GM12878 (cell line): Measurements from ENCODE around the gene HUWE1. TPM values are rescaled to one million over a fixed set of nuclear protein-coding genes. Genes with fewer than 3 reads are reported as not detected.

Experiments used
- ATAC-seq: fragments of 200-7000 bp; cut with Tn5 transposase; 3 replicates; pipeline ENCODE4 v1.9.1; 2020; ENCODE audit warnings: mild to moderate bottlenecking, moderate library complexity
- BruUV-seq: library from RNA; stranded (reverse); fragments of 400-500 nt; replicated peaks from 2 replicates; lab custom pipeline; 2021; lab: Mats Ljungman, UMichigan
- CTCF ChIA-PET: fragments of 300-600 bp; sonication (Branson Sonifier 250); formaldehyde crosslinking; extraction: SDS; loops from one replicate; lab custom pipeline; 2021; ENCODE audit warnings: inconsistent platforms; lab: Yijun Ruan, JAX
- POLR2A ChIA-PET: fragments of 350-600 bp; formaldehyde crosslinking; extraction: SDS; loops from one replicate; lab custom pipeline; 2021; ENCODE audit warnings: inconsistent platforms; lab: Charles Lee
- RAD21 ChIA-PET: fragments of 300-600 bp; sonication (Branson Sonifier 250); formaldehyde crosslinking; loops from one replicate; lab custom pipeline; 2023; ENCODE audit warnings: antibody characterized with exemption; ENCODE audit not compliant: unreplicated experiment; lab: Charles Lee
- SMC1A ChIA-PET: fragments of 300-600 bp; sonication (Branson Sonifier 250); formaldehyde crosslinking; loops from one replicate; lab custom pipeline; 2023; ENCODE audit not compliant: unreplicated experiment, uncharacterized antibody; lab: Charles Lee
- DNase-seq: peaks from one replicate; pipeline ENCODE4 v3.0.0-alpha.2; 2011; ENCODE audit warnings: low read depth, low spot score
- FAIRE-seq: peaks from 3 replicates; lab custom pipeline; 2011; peaks lifted over from hg19 to GRCh38; lab: Jason Lieb, UNC
- H2AFZ ChIP-seq: 2 replicates; pipeline ENCODE4 v1.6.0; 2011; ENCODE audit warnings: low read depth, low read length, control low read depth; ENCODE audit not compliant: control insufficient read depth
- H3K27ac ChIP-seq: 2 replicates; pipeline ENCODE4 v1.5.1; 2011; ENCODE audit warnings: control low read depth; ENCODE audit not compliant: control insufficient read depth, insufficient read depth
- H3K27me3 ChIP-seq, 2 experiments: replicated peaks in 1 of 2; 2 replicates each; pipeline versions ENCODE4 v1.6.0 to v1.6.1; 2011; ENCODE audit warnings: low read length in 1 of 2; ENCODE audit not compliant: control insufficient read depth in 2 of 2, insufficient read depth in 2 of 2
- H3K36me3 ChIP-seq, 2 experiments: 2 replicates each; pipeline ENCODE4 v1.5.1; 2011; ENCODE audit warnings: low read length in 1 of 2; ENCODE audit not compliant: control insufficient read depth in 2 of 2, insufficient read depth in 2 of 2
- H3K4me1 ChIP-seq: 2 replicates; pipeline ENCODE4 v1.6.1; 2011; ENCODE audit warnings: mild to moderate bottlenecking, low read length, moderate library complexity, mixed read lengths; ENCODE audit not compliant: control insufficient read depth, insufficient read depth
- H3K4me2 ChIP-seq: 2 replicates; pipeline ENCODE4 v1.6.0; 2011; ENCODE audit warnings: control low read depth; ENCODE audit not compliant: control insufficient read depth, insufficient read depth
- H3K4me3 ChIP-seq: fragments of 200-600 bp; sonication (generic); 2 replicates; pipeline ENCODE4 v1.5.1; 2016
- H3K79me2 ChIP-seq: 2 replicates; pipeline ENCODE4 v1.6.0; 2011; ENCODE audit warnings: low read length; ENCODE audit not compliant: control insufficient read depth, insufficient read depth
- H3K9ac ChIP-seq: 2 replicates; pipeline ENCODE4 v1.8.0; 2011; ENCODE audit warnings: low read length, control low read depth, mixed read lengths; ENCODE audit not compliant: control insufficient read depth, insufficient read depth
- H3K9me3 ChIP-seq: replicated peaks from 3 replicates; pipeline ENCODE4 v1.5.1; 2011; ENCODE audit warnings: mild to moderate bottlenecking, low read length; ENCODE audit not compliant: control insufficient read depth, insufficient read depth
- H4K20me1 ChIP-seq: 2 replicates; pipeline ENCODE4 v1.6.0; 2011; ENCODE audit not compliant: control insufficient read depth, insufficient read depth
- CBX3 ChIP-seq: fragments of 200-600 bp; sonication (generic); IDR thresholded peaks from 2 replicates; pipeline ENCODE4 v1.6.1; 2016; ENCODE audit warnings: low read depth, borderline replicate concordance
- GATAD2B ChIP-seq: fragments of 450-650 bp; conservative IDR thresholded peaks from 2 replicates; pipeline ENCODE4 v1.6.1; 2017; ENCODE audit warnings: low read depth, mild to moderate bottlenecking, moderate library complexity
- KDM1A ChIP-seq: fragments of 200-600 bp; sonication (generic); IDR thresholded peaks from 2 replicates; pipeline ENCODE4 v1.6.1; 2016; ENCODE audit warnings: borderline replicate concordance
- MEF2B ChIP-seq: fragments of 450-650 bp; IDR thresholded peaks from 2 replicates; pipeline ENCODE4 v1.6.1; 2018; ENCODE audit warnings: mild to moderate bottlenecking, moderate library complexity; ENCODE audit not compliant: partially characterized antibody, poor library complexity, severe bottlenecking
- NR2F1 ChIP-seq: fragments of 450-650 bp; conservative IDR thresholded peaks from 2 replicates; pipeline ENCODE4 v1.6.1; 2017; ENCODE audit warnings: mild to moderate bottlenecking
- NRF1 ChIP-seq: conservative IDR thresholded peaks from 2 replicates; pipeline ENCODE4 v1.6.1; 2011; ENCODE audit warnings: mild to moderate bottlenecking, low read depth, low read length, improper control_type of control experiment
- POU2F2 ChIP-seq: IDR thresholded peaks from 3 replicates; pipeline ENCODE4 v1.6.1; 2011; ENCODE audit warnings: low read depth, mild to moderate bottlenecking, low read length, borderline replicate concordance
- RBBP5 ChIP-seq: fragments of 200-600 bp; sonication (generic); conservative IDR thresholded peaks from 2 replicates; pipeline ENCODE4 v1.6.1; 2016
- SIN3A ChIP-seq: IDR thresholded peaks from 2 replicates; pipeline ENCODE4 v1.6.1; 2012; ENCODE audit warnings: low read depth, low read length, improper control_type of control experiment
- in situ Hi-C: fragments of 300-500 bp; cut with MboI; formaldehyde crosslinking; loops from 9 replicates; pipeline ENCODE4 v1.14.3; 2018; ENCODE audit warnings: mixed read lengths
- intact Hi-C: fragments of 100-400 bp; cut with micrococcal nuclease; formaldehyde crosslinking; loops from one replicate; pipeline ENCODE4 v1.14.2; 2022; ENCODE audit not compliant: unreplicated experiment
- polyA plus RNA-seq, 11 experiments: library from polyadenylated mRNA; depleted of rRNA in 4 of 11; unstranded in 6 of 11; stranded (reverse) in 5 of 11; fragments of >200 nt; fragmentation: Nextera tagmentation in 4 of 11; fragmentation: Illumina TruSeq in 1 of 11; extraction: Ambion mirVana in 4 of 11; extraction: Trizol in 1 of 11; gene quantifications; 1 replicate in 1 of 11; 2 replicates in 10 of 11; pipeline versions ENCODE4 v1.2.1 to v1.2.3, GENCODE V29; 2011 to 2016; ENCODE audit warnings: inconsistent platforms in 2 of 11, missing spikeins in 2 of 11, low read depth in 1 of 11
- total RNA-seq, 4 experiments: library from RNA; depleted of rRNA in 3 of 4; stranded (reverse); fragments of >200 nt in 3 of 4; fragmentation: Illumina TruSeq in 1 of 4; extraction: Trizol in 1 of 4; gene quantifications; 2 replicates each; pipeline versions ENCODE4 v1.2.1 to v1.2.3, GENCODE V29; 2013 to 2021
- TF ChIP-seq, protein P1 (sequence below), 3 experiments: IDR thresholded peaks in 2 of 3; conservative IDR thresholded peaks in 1 of 3; 2 replicates each; pipeline ENCODE4 v1.5.1; 2011; ENCODE audit warnings: low read depth in 3 of 3, low read length in 3 of 3, mild to moderate bottlenecking in 3 of 3, control low read depth in 2 of 3, moderate library complexity in 2 of 3, inconsistent platforms in 1 of 3, mixed read lengths in 1 of 3; ENCODE audit not compliant: control insufficient read depth in 2 of 3, insufficient read depth in 1 of 3; ENCODE audit errors: extremely low read depth in 1 of 3
- TF ChIP-seq, protein P2 (sequence below): IDR thresholded peaks from 2 replicates; pipeline ENCODE4 v1.6.1; 2012; ENCODE audit warnings: low read length, inconsistent platforms
- TF ChIP-seq, protein P3 (sequence below): IDR thresholded peaks from 2 replicates; pipeline ENCODE4 v1.6.1; 2011; ENCODE audit warnings: borderline replicate concordance, low read depth, mild to moderate bottlenecking, moderate library complexity, mixed read lengths, low read length; ENCODE audit not compliant: insufficient read depth; ENCODE audit errors: extremely low read length

The HUWE1 gene
- total and polyA plus RNA-seq, 10 of the 15 experiments (the other 5 are each of a cell fraction or from before 2014, with no cell fraction given): 35.9 to 280 (median 100) TPM

DNA sequence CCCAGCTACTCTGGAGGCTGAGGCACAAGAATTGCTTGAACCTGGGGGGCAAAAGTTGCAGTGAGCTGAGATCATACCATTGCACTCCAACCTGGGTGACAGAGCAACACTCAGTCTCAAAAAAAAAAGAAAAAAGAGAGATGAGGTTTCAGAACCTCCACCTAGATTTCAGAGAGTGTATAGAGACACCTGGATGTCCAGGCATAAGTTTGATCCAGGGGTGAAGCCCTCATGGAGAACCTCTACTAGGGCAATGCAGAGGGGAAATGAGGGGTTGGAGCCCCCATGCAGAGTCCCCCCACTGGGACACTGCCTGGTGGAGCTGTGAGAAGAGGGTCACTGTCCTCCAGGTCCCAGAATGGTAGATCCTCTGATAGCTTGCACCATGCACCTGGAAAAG is 159.5 kb downstream of the HUWE1 start:
- TF ChIP-seq CBX3 (no peak), GATAD2B (no peak), KDM1A (no peak), NR2F1 (no peak), NRF1 (no peak), RBBP5 (no peak), SIN3A (no peak), POU2F2 (no peak), MEF2B (no peak)
- TF ChIP-seq, protein P1, sequence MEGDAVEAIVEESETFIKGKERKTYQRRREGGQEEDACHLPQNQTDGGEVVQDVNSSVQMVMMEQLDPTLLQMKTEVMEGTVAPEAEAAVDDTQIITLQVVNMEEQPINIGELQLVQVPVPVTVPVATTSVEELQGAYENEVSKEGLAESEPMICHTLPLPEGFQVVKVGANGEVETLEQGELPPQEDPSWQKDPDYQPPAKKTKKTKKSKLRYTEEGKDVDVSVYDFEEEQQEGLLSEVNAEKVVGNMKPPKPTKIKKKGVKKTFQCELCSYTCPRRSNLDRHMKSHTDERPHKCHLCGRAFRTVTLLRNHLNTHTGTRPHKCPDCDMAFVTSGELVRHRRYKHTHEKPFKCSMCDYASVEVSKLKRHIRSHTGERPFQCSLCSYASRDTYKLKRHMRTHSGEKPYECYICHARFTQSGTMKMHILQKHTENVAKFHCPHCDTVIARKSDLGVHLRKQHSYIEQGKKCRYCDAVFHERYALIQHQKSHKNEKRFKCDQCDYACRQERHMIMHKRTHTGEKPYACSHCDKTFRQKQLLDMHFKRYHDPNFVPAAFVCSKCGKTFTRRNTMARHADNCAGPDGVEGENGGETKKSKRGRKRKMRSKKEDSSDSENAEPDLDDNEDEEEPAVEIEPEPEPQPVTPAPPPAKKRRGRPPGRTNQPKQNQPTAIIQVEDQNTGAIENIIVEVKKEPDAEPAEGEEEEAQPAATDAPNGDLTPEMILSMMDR (IDR thresholded peaks at IDR 0.05 in 2 of 3, conservative IDR thresholded peaks at IDR 0.05 in 1 of 3; ENCODE audit: control insufficient read depth in 2 of 3, extremely low read depth in 1 of 3, insufficient read depth in 1 of 3, low read depth in 3 of 3, low read length in 3 of 3): no peak
- TF ChIP-seq, protein P2, sequence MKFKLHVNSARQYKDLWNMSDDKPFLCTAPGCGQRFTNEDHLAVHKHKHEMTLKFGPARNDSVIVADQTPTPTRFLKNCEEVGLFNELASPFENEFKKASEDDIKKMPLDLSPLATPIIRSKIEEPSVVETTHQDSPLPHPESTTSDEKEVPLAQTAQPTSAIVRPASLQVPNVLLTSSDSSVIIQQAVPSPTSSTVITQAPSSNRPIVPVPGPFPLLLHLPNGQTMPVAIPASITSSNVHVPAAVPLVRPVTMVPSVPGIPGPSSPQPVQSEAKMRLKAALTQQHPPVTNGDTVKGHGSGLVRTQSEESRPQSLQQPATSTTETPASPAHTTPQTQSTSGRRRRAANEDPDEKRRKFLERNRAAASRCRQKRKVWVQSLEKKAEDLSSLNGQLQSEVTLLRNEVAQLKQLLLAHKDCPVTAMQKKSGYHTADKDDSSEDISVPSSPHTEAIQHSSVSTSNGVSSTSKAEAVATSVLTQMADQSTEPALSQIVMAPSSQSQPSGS: no peak
- TF ChIP-seq, protein P3, sequence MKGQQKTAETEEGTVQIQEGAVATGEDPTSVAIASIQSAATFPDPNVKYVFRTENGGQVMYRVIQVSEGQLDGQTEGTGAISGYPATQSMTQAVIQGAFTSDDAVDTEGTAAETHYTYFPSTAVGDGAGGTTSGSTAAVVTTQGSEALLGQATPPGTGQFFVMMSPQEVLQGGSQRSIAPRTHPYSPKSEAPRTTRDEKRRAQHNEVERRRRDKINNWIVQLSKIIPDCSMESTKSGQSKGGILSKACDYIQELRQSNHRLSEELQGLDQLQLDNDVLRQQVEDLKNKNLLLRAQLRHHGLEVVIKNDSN: no peak
- TF ChIP-seq, all 136 proteins: peak for 0
- ATAC-seq (no peak), DNase-seq (no peak), FAIRE-seq (no peak)
- Histone ChIP-seq H3K79me2 (no peaks in the 10 kb centered on the region), H3K4me2 (no peak overlapping the region), H3K4me3 (no peak overlapping the region), H3K4me1 (no peaks in the 10 kb centered on the region), H3K36me3 (no peaks in the 10 kb centered on the region), H4K20me1 (no peaks in the 10 kb centered on the region), H3K9ac (no peak overlapping the region), H3K27ac (no peak overlapping the region), H3K9me3 (no peaks in the 10 kb centered on the region; the same call in 2 of the 3 replicates), H2AFZ (no peak overlapping the region), H3K27me3 (no peaks in the 10 kb centered on the region)
- ChIA-PET RAD21 (no interaction called here), POLR2A (no interaction called here), CTCF (no interaction called here), SMC1A (no interaction called here)
- intact Hi-C loops (no loop called here), in situ Hi-C loops (no loop called here)
- no TSS peak for BruUV-seq
